ENCODE data around the gene EZR.

DNA sequence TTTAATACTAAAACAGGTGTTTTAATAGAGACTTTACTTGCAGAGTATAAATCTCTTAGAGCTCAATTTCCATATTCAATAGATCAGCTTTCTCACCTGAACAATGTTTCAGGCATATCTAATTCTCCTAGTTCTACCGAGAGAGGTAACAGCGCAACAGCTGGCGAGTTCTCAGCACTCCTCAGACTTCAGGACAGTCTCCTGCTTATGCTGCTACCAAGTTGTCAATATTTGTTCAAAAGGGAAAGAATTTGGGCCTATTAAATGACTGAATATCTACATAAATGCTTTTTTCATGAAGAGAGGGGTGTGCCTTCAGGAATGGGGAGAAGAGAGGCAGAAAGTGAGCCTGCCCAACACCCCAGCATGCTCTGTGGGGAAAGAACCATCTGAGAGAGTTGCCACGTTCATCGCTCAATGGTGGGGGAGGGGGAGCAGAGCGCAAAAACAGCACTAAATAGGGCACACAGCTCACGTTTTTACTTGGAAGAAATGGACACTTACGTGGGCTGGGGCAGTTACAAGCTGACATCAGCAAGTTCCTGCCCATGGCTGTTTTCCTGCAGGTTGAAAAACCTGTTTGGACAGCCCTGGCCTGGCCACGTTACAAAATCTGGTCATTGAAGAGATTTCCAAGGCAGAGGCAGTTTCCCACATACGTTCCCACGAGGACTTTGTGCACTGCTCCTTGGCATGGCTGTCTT lies 38.0 kb downstream of the EZR start:
- TF ChIP-seq POLR2A (IDR thresholded peaks at IDR 0.05; ENCODE audit: low read depth, low read length): no peak
- no peak; the same call in 1 of the 2 replicates for TF ChIP-seq POLR2AphosphoS5 (IDR thresholded peaks at IDR 0.05; ENCODE audit: low read depth, low read length)

Measured in GM12892 (cell line).